Measurements from ENCODE around the gene VIPR1.
"Not testable (repeated sequence)": the region's sequence is repeated elsewhere in the genome, so short reads cannot be mapped to it uniquely, and the experiment has no call there.

The VIPR1 gene

DNA sequence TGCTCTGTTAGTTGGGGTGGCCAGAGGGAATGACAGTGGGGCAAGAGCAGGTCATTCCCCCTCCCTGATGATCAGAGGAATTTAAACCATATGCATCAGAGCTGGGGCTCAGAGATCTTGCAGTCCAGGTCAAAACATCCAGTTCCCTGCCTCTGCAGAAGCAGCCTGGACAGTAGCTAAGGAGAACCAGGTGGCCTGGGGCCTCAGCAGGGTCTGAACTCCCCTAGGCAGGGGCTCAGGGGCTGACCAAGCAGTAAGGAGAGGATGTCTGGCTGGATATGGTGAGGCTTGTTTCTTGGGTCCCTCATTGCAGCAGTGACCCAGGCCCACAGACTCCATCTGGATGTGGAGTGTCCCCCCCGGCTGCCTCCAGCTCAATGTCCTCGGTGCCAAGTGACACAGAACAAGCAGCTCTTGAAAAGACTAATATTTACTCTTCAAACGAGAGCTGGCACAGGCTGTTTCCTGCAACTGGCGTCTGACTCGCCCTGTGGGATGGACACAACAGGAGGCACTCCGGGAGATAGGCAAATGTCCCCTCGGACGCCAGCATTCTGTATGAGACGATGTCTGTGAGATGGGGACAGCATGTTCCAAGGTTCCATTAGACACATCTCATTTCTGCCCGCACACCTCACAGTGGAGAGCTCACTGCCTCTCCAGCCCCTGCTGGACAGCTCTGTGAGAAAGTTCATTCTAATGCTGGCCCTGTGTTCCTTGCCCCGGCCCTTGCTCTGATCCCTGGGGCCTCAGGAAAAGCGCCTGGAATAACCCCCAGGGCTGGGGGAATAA is 42.2 kb downstream of the VIPR1 start:
- Histone ChIP-seq H3K9me3 (ENCODE audit: control insufficient read depth, insufficient read depth, low read length) (no peaks in the 10 kb centered on the region), H3K27me3 (ENCODE audit: control insufficient read depth, insufficient read depth, low read length) (no peaks in the 10 kb centered on the region), H3K9ac (ENCODE audit: low read depth, low read length) (no peak overlapping the region), H3K36me3 (ENCODE audit: control insufficient read depth, insufficient read depth, low read length) (peaks cover 3% of the 10 kb centered on the region), H3K4me3 (ENCODE audit: low read depth, low read length) (no peak overlapping the region), H3K4me1 (ENCODE audit: control insufficient read depth, insufficient read depth, low read length) (peaks cover under 1% of the 10 kb centered on the region)

- Histone ChIP-seq H3K36me3 (ENCODE audit: control insufficient read depth, insufficient read depth, low read length) (peaks cover 3% of the 10 kb centered on the region), H3K9ac (ENCODE audit: low read depth, low read length) (no peak overlapping the region), H3K4me3 (ENCODE audit: low read depth, low read length) (no peak overlapping the region), H3K27me3 (ENCODE audit: control insufficient read depth, insufficient read depth, low read length) (no peaks in the 10 kb centered on the region), H3K9me3 (ENCODE audit: control insufficient read depth, insufficient read depth, low read length) (no peaks in the 10 kb centered on the region), H3K4me1 (ENCODE audit: control insufficient read depth, insufficient read depth, low read length) (no peaks in the 10 kb centered on the region)
Measured at GRCh38 chr3:42545284-42545900, 42.9 kb downstream of the VIPR1 start.

- Histone ChIP-seq H3K4me3 (ENCODE audit: low read depth, low read length) (no peak overlapping the region), H3K27me3 (ENCODE audit: control insufficient read depth, insufficient read depth, low read length) (no peaks in the 10 kb centered on the region), H3K9ac (ENCODE audit: low read depth, low read length) (no peak overlapping the region), H3K9me3 (ENCODE audit: control insufficient read depth, insufficient read depth, low read length) (no peaks in the 10 kb centered on the region), H3K4me1 (ENCODE audit: control insufficient read depth, insufficient read depth, low read length) (no peaks in the 10 kb centered on the region), H3K36me3 (ENCODE audit: control insufficient read depth, insufficient read depth, low read length) (peaks cover 3% of the 10 kb centered on the region)
Measured at GRCh38 chr3:42546691-42547213, 44.3 kb downstream of the VIPR1 start.

DNA sequence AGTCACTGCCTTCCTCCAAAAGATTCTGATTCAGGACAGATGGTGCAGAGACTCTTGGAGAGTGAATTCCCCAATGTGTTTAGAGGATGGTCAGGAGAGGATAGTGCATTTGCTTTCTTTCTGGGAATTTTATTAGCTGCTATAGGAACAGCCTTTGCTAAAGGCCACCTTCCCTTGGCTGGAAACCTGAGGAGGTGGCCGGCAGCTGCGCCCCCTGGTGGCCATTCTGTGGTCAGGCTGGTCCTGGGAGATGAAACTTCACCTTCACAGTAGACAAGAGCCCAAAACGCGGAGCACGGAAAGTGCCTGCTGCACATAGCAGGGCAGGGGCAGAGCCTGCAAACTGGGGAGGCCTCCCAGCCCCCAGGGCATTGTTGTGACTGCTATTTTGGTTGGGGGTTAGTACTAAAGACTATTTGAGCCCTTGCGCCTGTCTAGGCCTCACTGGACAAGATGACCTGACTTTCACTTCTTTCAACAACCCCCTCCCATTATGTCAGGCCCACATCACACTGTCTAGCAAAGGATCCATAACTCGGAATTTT is 45.0 kb downstream of the VIPR1 start:
- H3K4me3 ChIP-seq (ENCODE audit: low read depth, low read length): no peak overlapping the region
- H3K36me3 ChIP-seq (ENCODE audit: control insufficient read depth, insufficient read depth, low read length): peaks cover 3% of the 10 kb centered on the region
- no peaks in the 10 kb centered on the region for H3K27me3 ChIP-seq (ENCODE audit: control insufficient read depth, insufficient read depth, low read length)
- no peak overlapping the region for H3K9ac ChIP-seq (ENCODE audit: low read depth, low read length)
- H3K9me3 ChIP-seq (ENCODE audit: control insufficient read depth, insufficient read depth, low read length): no peaks in the 10 kb centered on the region
- no peaks in the 10 kb centered on the region for H3K4me1 ChIP-seq (ENCODE audit: control insufficient read depth, insufficient read depth, low read length)

DNA sequence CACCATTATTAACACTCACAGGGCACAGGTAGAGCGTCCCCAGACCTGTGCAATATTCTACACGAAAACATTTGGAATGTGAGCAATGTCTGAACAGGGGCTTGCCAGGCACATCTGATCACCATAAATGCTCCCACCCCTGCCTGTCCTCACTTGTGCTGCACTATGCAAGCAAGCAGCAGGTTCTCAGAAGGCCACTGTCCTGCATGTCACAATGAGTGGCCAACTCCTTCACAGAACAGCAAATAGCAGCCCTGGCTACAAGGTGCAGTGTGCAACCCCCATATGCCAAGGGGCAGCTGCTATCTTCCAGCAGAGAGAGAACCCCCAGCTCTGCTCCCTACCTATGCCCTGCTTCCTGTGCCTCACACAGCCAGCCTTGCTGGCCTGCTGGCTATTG is 46.7 kb downstream of the VIPR1 start:
- Histone ChIP-seq H3K4me1 (ENCODE audit: control insufficient read depth, insufficient read depth, low read length) (no peaks in the 10 kb centered on the region), H3K9me3 (ENCODE audit: control insufficient read depth, insufficient read depth, low read length) (no peaks in the 10 kb centered on the region), H3K9ac (ENCODE audit: low read depth, low read length) (no peak overlapping the region), H3K27me3 (ENCODE audit: control insufficient read depth, insufficient read depth, low read length) (no peaks in the 10 kb centered on the region), H3K36me3 (ENCODE audit: control insufficient read depth, insufficient read depth, low read length) (peaks cover 8% of the 10 kb centered on the region), H3K4me3 (ENCODE audit: low read depth, low read length) (no peak overlapping the region)

DNA sequence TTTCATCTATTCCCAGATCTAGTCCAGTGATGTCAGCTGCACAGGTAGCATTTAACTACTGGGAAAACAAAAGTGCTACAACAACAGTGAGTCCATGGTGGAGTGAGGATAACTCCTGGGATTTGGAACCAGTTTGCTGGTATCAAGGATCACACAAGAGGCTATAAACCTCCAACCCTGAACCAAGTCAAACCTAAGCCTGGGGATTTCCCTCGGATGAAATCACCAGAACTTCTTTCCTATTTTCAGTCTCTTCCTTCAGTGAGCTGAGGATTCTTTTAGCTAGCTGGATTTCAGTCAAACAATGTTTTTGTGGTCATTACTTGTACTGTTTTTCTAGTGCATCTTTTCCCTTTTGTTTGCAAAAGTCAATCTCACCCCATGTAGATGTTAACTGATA is 47.8 kb downstream of the VIPR1 start:
- no peaks in the 10 kb centered on the region for H3K4me1 ChIP-seq (ENCODE audit: control insufficient read depth, insufficient read depth, low read length)
- H3K9ac ChIP-seq (ENCODE audit: low read depth, low read length): no peak overlapping the region
- no peaks in the 10 kb centered on the region for H3K27me3 ChIP-seq (ENCODE audit: control insufficient read depth, insufficient read depth, low read length)
- no peaks in the 10 kb centered on the region for H3K9me3 ChIP-seq (ENCODE audit: control insufficient read depth, insufficient read depth, low read length)
- H3K36me3 ChIP-seq (ENCODE audit: control insufficient read depth, insufficient read depth, low read length): peaks cover 10% of the 10 kb centered on the region
- no peak overlapping the region for H3K4me3 ChIP-seq (ENCODE audit: low read depth, low read length)

DNA sequence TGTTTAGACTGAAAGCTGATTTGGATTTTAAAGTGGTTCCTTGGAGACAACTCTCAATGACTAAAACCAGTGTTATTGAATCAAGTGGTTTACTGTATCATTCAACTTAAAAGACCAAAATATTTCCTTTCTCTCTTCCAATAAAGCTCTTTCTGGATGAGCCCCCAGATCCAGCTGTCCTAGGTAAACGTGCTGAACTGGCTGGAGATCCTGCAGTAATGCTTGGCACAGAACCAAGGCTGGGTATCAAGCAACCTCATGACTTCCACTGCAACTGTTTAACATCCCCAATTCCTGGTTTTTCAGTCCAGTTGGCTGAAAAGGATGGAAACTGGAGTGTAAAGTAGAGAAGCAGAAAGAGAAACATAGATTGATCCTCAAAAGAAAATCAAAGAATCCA is 50.4 kb downstream of the VIPR1 start:
- H3K27me3 ChIP-seq (ENCODE audit: control insufficient read depth, insufficient read depth, low read length): no peaks in the 10 kb centered on the region
- peaks cover 14% of the 10 kb centered on the region for H3K36me3 ChIP-seq (ENCODE audit: control insufficient read depth, insufficient read depth, low read length)
- H3K4me3 ChIP-seq (ENCODE audit: low read depth, low read length): no peak overlapping the region
- H3K4me1 ChIP-seq (ENCODE audit: control insufficient read depth, insufficient read depth, low read length): no peaks in the 10 kb centered on the region
- H3K9me3 ChIP-seq (ENCODE audit: control insufficient read depth, insufficient read depth, low read length): no peaks in the 10 kb centered on the region
- no peak overlapping the region for H3K9ac ChIP-seq (ENCODE audit: low read depth, low read length)

DNA sequence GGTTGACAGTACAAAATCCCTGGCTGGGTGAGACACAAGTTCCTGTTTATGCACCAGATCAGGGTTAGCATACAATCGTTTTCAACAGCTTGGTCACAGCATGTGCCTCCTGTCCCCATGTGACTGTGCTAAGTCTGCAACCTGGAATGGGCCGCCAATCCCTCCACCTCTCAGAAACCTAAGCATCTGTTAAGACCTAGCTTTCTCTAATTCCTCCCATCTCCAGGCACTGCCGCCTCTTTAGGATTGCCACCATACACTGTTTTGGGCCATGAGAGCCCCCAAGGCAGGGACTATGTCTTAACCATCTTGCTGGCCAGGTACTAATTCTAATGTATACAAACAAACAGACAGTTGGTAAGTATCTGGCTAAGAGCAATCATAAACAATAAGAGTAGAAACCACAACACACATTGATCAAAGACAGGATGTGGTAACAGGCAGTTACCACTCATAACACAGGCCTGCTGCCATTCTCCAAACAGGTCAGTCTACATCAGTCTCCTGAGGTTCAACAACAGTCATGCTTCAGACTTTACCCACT is 53.7 kb downstream of the VIPR1 start:
- Histone ChIP-seq H3K9me3 (ENCODE audit: control insufficient read depth, insufficient read depth, low read length) (no peaks in the 10 kb centered on the region), H3K4me1 (ENCODE audit: control insufficient read depth, insufficient read depth, low read length) (no peaks in the 10 kb centered on the region), H3K9ac (ENCODE audit: low read depth, low read length) (no peak overlapping the region), H3K4me3 (ENCODE audit: low read depth, low read length) (no peak overlapping the region), H3K36me3 (ENCODE audit: control insufficient read depth, insufficient read depth, low read length) (peaks cover 11% of the 10 kb centered on the region), H3K27me3 (ENCODE audit: control insufficient read depth, insufficient read depth, low read length) (no peaks in the 10 kb centered on the region)

DNA sequence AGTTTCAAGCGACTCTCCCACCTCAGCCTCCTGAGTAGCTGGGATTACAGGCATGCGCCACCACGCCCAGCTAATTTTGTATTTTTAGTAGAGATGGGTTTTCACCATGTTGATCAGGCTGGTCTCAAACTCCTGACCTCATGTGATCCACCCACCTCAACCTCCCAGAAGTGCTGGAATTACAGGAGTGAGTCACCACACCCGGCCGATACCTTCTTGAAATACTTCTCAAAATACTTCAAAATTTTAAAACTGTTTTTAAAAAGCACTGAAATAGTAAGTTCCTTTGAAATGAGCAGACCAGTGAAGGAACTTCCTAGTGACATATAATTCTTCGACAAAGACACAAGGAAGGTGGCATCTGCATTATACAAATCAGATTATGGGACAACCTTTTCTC is 54.4 kb downstream of the VIPR1 start:
- not testable (repeated sequence) for H3K4me1 ChIP-seq (ENCODE audit: control insufficient read depth, insufficient read depth, low read length); H3K27me3 ChIP-seq (ENCODE audit: control insufficient read depth, insufficient read depth, low read length); H3K9ac ChIP-seq (ENCODE audit: low read depth, low read length); H3K9me3 ChIP-seq (ENCODE audit: control insufficient read depth, insufficient read depth, low read length); H3K4me3 ChIP-seq (ENCODE audit: low read depth, low read length)
- peaks cover 11% of the 10 kb centered on the region for H3K36me3 ChIP-seq (ENCODE audit: control insufficient read depth, insufficient read depth, low read length)

GRCh38 chr3:42557854-42558253 is 55.4 kb downstream of the VIPR1 start:
- Histone ChIP-seq H3K9ac (ENCODE audit: low read depth, low read length) (no peak overlapping the region), H3K27me3 (ENCODE audit: control insufficient read depth, insufficient read depth, low read length) (no peaks in the 10 kb centered on the region), H3K36me3 (ENCODE audit: control insufficient read depth, insufficient read depth, low read length) (peaks cover 14% of the 10 kb centered on the region), H3K4me3 (ENCODE audit: low read depth, low read length) (no peak overlapping the region), H3K9me3 (ENCODE audit: control insufficient read depth, insufficient read depth, low read length) (no peaks in the 10 kb centered on the region), H3K4me1 (ENCODE audit: control insufficient read depth, insufficient read depth, low read length) (no peaks in the 10 kb centered on the region)

DNA sequence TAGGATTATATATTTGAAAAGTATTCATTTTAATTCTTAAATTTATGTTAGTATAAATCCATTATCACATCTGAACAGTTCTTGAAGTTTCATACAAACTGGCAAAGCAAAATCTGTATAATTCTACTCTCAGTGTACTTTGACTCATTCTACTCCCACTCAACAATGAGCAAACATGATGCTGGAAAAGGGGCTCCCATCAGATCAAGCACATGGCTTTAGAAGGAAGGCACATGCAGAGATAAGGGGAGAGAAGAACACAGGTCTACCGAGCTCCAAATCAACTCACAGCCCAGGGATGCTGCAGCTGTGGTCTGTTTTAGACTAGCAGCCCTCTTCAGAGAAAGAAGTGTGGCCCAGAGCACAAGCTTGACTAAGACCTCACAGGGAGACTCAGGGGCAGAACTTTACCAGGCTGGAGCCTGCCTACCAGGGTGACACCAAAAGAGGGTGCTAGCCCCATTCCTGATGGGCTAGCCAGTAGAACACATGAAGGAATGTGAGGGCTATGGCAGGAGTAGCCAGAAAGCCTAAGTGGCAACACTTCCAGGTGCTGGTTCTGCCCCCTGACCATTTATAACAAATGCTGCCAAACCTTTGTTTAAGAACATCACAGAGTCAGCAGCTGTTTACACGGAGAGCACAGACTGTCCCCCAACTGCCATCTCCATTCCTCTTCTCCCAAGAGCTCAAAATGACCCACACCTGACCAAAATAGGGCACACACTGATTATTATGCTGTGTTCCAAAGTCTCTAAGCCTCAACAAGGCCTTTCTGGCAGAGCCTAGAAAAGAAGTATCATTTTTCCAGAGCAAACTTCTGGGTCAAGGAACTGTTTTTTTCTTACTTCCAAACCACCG is 59.8 kb downstream of the VIPR1 start:
- Histone ChIP-seq H3K9ac (ENCODE audit: low read depth, low read length) (no peak overlapping the region), H3K9me3 (ENCODE audit: control insufficient read depth, insufficient read depth, low read length) (no peaks in the 10 kb centered on the region), H3K4me3 (ENCODE audit: low read depth, low read length) (no peak overlapping the region), H3K27me3 (ENCODE audit: control insufficient read depth, insufficient read depth, low read length) (no peaks in the 10 kb centered on the region), H3K4me1 (ENCODE audit: control insufficient read depth, insufficient read depth, low read length) (no peaks in the 10 kb centered on the region), H3K36me3 (ENCODE audit: control insufficient read depth, insufficient read depth, low read length) (peaks cover 3% of the 10 kb centered on the region)
